ACHN (cell line): ENCODE results near the gene JAML.

Experiments used
- DNase-seq: peaks from one replicate; pipeline ENCODE4 v3.0.0-alpha.2; 2015
- in situ Hi-C: cut with HindIII; loops from 2 replicates; pipeline ENCODE4 v1.10.0; 2017; ENCODE audit warnings: low sequenced_read_pairs, low pct_ligation_motif_present, low pct_unique_long_range_greater_than_20kb

The JAML gene

DNA sequence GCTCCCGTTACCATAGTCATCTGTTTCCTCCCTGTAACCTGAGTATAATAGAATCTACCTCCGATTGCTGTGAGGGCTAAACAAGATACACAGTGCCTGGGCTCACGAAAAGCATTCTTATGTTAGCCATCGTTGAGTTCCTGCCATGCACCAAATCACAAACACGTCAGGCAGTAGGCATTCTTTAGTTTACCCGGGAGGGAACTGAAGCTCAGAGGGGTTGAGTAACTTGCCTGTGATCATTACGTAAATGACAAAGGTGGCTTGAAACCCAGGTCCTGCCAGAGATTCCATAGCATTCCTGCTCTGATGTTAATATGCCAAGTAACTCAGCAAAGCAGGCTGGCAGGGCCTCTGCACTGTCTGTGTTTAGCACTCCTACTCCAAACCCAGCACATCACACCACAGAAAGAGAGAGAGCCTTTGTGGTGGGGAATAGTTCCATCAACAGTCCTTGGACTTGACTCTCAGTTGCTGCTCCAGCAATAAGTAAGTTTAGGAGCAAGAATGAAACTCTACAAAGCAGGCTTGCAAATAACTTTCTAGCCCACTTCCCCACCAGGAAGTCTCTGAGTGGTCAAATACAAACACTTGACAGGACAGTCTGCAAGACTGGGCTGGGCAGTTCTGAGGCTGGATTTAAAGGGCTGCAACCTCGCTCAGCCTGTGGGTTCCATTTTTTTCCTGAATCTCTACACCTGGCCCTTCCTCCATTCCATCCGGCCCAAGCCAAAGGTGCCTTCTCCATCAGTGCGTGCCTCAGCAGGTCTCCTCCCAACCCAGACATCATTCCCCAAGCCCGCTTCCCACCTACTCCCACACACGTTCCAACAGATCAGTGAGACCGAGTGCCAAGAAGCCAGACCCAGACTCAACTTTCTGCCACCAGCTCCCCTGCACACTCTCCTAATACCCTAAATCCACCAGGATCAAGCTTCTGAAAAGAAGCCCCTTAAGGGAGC is 49.5 kb downstream of the JAML start:
- DNase-seq, result no peak
- in situ Hi-C loops, result no loop called here

DNA sequence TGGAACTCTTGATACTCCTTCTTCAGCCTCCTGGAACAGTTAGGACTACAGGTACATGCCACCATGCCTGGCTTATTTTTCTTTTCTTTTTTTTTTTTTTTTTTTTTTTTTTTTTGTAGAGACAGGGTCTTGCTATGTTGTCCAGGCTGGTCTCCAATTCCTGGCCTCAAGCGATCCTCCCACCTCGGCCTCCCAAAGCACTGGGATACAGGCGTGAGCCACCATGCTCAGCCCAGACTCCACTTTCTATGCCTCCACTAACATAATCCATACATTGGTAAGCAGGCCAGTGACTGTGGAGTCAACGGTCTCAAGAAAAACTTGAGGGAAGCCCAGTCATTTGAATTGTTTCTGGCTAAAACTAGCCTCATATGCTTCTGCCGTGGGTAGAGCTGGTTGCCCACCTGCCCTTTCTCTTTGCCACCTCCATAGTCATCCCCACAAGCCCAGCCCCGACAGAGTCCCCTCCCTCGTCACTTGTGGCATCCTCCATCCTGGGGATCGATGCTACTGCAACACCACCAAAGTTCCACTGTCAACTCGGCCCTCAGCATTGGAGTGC is 50.7 kb downstream of the JAML start:
- no peak for DNase-seq
- in situ Hi-C loops, result no loop called here

DNA sequence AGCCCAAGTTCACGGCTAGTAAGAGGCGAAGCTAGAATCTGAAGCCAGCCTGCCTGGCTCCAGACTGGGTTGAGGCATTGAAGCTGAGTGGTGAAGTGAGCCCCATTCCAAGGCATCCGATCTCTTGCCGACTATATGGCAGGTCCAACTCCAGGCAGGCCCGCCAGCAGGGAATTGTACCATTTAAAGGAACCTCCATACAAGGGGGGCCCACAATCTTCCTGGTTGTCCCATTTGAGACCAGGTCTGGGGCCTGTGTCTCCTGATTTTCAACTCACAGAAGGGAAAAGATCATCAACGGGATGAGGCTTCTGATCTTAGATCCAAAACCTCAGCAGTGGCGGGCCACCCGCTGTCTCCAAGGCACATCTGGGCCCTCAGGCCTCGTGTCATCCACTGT is 52.5 kb downstream of the JAML start:
- DNase-seq, result no peak
- in situ Hi-C loops, result no loop called here

DNA sequence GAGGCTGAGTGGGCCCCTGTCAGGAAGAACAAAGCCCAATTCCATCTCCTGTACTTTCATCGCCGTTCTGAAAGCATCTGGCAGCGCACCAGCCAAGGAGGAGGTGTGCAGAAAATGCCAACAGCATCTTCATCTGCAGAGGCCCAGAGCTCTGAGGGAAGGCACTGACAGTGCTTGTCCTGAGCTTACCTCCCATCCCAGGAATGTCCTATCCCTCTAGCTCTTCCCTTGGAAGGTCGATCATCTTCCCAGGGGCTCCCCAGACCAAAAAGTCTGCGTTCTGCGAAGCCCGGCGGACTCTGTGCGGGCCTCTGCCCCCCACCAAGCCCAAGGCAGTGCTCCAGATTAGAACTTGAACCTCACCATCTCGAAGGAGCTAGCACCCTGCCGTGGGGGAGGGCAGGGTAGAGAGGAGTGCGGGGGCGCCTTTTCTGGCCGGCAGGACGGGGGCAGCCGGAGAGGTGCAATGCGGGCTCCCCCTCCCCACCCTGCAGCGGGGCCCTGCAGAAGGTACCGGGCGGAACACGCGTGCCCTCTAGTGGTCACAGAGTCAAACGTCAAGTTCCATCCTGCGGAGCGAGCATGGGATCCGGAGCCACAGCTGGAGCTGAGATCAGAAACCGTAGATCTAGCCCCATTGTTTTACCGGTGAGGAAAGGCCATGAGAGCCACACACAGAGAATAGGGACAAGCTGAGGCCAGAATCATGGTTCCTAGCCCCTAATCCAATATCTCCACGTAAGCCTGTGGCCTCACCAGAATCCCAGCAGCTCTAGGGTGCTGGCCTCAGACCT is 53.3 kb downstream of the JAML start:
- DNase-seq, result peak; percentile 54
- in situ Hi-C loops, result no loop called here

DNA sequence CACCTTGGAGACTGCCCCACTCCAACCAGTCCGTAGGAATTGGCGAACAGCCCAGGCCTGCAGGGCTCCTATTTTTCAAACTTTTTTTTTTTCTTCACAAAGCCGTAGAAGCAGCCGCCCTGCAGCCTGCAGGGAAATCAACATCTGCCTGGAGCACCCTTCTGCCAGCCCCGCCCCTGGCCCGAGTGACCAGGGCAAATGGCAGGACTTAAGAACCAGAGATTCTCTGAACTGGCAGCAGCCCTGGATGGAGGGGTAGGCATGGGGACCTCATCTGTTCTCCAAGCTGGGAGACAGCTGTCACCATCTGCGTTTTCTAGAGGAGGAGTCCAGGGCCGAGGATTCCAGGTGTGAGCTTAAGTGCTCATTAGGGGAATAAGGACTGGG is 53.9 kb downstream of the JAML start:
- in situ Hi-C loops, result no loop called here
- DNase-seq, result no peak

DNA sequence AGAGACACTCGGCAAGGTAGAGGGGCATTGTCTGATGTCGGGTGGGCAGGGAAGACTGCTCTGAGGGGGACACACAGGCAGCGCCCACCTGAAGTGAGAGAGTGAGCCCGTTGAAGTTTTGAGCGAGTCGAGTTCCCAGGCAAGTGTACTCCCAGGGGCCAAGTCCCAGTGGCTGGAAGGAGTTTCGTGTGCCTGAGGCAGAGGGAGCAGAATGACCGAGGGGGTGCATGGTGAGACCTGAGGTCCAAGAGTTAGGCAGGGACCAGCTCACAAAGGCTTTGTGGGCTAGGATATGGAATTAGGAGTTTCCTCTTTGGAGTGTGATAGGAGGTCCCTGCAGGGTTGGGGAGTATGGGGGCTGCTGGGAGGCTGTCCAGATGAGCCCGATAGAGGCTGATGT is 54.6 kb downstream of the JAML start:
- in situ Hi-C loops, result no loop called here
- no peak for DNase-seq

DNA sequence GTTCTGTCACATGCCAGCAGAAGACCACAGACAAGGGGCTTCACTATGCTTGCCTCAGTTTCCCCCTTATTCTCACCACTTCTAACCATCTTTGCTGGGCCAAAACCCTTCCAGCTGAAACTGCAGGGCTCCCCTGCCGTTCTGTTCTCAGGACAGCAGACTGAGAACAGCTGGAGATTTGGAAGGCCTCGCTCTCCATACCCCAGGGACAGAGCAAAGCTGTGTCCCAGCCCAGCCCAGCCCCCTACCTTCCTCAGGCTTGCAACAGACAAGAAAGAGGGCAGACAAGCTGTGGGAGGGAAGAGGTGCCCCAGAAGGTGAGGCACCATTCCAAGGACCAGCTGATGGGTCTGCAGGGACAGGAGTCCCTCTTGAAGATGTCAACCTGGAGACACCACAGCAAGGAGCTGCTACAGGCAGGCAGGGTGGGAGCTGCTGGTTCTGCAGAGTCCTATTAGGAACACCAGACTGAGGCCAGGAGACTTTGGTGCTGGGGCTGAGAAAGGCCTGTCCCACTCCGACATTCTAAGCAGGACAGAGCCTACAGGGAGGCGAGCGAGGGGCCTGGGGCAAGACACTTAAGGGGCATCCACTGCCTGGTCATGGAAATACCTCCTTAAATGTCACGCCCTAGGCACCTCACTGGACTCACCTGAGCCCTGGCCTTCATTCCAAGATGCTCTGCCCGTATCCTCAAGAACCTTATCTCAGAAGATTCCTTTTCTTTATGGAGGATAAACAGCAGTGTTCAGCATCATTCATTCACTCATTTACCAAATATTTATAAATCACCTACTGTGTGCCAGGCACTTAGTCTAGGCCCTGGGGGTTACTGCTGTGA is 55.3 kb downstream of the JAML start:
- in situ Hi-C loops, result no loop called here
- DNase-seq, result no peak

DNA sequence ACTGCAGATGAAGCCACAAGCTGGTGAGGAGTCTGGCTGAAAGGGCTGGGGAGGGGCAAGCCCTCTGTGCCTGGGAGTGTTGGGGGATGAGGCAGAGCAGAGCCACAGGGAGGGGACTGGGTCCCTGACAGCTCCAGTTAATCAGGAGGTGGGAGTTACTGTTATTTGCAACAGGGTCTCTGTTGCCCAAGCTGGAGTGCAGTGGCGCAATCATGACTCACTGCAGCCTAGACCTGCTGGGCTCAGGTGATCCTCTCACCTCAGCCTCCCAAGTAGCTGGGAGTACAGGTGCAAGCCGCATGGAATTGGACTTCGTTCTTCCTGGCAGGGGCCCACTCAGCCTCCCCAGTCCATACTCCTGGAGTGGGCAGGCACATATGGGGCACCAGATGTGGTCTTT is 56.1 kb downstream of the JAML start:
- in situ Hi-C loops, result no loop called here
- no peak for DNase-seq

DNA sequence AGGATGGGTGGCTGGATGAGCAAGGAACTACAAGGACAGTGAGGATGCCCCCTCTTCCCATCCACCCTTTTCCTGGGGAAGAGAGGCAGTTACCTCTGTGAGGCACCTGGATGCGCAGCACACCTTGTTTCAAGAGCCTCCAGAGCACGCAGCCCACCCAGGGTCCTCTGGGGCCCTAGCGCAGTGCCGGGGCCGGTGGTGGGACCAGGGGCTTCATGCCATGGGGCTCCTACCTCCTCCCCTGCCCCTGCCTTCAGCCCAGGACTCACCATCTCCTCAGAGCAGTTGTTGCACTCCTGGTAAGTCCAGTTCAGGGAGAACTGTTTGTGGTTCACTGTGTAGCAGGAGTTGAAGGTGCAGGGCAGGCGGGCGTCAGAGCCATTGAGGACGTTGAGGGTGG is 56.5 kb downstream of the JAML start:
- no peak for DNase-seq
- in situ Hi-C loops, result no loop called here

DNA sequence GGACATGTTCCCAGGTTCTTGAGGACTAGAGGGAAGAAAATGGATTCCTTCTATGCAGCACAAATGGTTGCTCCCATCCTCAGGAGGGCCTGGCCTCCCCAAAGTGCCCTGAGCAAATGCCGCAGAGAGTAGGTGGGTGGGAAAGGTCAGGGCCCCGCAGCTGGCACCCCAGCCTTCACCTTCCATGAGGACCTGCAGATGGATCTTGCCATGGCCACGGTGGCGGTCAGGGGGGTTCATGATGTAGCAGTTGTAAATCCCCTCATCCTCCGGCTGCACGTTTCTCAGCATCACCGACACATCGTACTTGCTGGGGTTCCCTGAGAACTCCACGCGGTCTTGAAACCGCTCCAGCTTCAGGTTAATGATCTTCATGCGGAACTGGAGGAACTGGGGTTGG is 56.9 kb downstream of the JAML start:
- DNase-seq, result no peak
- in situ Hi-C loops, result no loop called here

DNA sequence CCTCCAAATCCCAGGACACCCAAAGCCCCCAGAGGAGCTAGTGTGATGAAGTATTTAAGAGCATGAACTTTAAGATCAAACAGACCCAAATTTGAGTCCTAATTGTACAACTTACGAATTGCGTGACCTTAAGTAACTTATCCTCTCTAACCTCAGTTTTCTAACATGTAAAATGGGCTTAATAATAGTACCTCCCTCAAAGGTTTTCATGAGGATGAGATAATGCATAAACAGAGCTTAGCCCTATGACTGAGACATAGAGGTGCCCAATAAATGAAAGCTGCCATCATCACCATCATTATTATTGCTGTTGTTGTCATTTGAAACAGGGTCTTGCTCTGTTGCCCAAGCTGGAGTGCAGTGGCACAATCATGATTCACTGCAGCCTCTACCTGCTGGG is 57.6 kb downstream of the JAML start:
- in situ Hi-C loops, result no loop called here

DNA sequence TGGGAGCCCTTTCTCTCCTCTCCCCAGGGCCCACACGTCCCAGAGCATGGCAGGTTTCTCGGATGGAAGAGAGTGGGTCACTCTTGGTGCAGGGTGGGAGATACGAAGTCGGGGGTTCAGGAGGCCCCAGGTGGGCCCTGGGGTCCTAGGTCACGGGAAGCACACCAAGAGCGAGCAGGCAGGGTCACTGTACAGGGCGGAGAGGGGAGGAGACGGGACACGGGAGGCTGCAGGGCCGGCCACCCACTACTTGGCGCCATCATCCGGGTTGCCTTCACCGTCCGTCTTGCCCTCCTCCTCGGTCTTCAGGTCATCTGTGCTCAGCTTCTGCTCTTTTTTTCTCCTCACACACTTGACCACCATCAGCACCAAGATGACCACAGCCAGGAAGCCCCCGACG is 58.2 kb downstream of the JAML start:
- no peak for DNase-seq
- in situ Hi-C loops, result no loop called here

More for the DNA sequence above, 57.6 kb downstream of the JAML start:
- no peak for DNase-seq

DNA sequence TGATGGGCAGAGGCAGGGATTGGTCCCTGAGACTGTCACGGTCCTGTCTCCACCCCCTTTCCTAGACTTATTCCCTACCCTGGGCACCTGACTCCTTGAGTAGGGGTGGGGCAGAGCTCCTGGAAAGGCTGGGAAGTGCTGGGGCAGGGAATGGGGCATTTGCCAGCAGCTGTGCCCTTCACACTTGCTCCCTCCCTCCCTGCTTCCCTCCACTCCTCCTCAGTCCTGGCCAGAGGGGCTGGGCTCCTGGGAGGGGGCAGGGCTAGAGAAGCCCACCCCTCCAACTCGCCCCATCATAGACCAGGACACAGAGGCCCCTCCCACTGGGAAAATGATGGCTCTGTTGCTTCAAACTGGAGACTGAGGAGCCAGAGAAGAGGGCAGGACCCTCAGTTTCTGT is 59.9 kb downstream of the JAML start:
- in situ Hi-C loops, result no loop called here

DNA sequence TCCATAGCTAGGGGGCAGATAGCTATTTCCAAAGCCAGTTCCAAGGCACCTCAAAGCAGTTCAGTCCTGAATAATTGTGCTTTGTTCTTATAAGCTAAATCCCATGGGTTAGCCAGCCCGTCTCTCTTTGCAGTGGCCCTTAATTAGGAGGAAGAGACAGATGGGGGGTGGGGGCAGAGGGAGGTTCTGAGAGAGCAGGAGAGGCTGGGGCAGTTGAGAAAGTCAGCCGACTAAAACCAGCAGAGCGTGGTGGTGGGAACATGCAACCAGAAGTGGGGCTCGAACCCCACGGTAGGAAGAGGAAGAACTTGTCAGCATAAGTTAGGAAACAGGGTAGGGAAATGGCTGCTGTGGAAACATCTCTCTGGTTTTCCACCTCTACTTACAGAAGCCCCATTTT is 61.3 kb downstream of the JAML start:
- no peak for DNase-seq
- in situ Hi-C loops, result no loop called here

More for the DNA sequence above, 59.9 kb downstream of the JAML start:
- DNase-seq, result no peak

DNA sequence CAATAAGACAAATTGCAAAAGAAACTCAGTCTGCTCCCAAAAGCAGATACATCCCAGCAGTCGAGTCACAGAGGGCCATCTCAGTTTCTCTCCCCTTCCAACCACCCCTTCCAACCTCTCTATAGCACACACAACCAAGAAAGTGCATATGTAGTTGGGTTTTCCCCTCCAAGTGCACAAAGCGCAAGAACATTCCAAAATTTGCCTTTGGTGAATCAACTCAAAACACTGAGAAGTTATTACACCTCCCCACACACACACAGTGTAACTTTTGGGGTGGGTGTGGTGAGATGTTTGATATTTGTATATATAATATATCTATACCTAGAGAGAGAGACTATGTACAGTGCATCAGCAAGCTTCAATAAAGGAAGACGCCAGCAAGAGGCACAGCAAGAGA is 62.0 kb downstream of the JAML start:
- in situ Hi-C loops, result no loop called here

DNA sequence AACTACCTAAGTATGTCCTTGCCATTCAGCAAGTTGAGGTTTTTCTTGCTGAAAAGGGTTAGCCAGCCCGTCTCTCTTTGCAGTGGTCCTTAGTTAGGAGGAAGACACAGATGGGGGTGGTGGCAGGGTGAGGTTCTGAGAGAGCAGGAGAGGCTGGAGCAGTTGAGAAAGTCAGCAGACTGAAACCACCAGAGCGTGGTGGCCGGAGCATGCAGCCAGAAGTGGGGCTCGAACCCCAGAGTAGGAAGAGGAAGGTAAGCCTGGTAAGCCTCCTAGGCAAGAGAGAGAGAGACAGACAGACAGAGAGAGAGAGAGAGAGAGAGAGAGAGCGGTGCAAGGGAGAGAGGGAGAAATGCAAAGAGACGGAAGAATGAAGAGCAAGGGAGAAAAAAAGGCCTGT is 63.0 kb downstream of the JAML start:
- in situ Hi-C loops, result no loop called here
- DNase-seq, result no peak

More for the DNA sequence above, 62.0 kb downstream of the JAML start:
- no peak for DNase-seq

DNA sequence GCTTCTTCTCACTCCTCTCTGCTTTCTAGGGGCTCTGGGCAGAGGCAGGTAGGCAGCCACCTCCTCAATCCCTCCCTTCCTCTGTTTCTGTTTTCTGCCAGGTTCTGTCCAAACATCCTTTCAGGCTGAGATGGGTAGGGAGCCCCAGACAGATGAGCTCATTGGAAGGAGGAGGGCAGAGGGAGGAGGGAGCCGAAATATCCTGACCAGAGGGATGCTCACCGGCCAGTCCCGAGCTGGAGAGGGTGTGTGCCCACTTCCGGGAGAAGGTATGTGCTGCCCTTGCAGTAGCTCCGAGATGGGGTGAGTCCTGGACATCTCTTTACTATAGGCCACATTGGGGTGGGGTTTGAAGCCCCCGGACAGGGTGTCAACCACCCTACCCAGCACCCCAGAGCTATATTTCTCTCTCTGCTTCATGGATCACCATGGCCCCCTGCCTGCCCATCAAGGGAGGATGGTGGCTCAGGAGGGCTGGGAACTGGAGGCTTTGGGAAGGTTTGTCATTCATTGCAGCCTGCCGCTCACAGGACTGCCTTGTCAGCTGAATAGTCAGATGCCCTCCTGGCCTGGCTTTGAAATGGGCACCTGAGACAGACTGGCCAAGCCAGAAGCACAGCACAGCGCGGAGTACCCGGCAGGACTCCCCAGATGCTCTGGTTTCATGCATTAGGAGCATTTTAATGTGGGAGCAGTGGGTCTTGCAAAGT is 67.5 kb downstream of the JAML start:
- DNase-seq, result no peak
- in situ Hi-C loops, result no loop called here

DNA sequence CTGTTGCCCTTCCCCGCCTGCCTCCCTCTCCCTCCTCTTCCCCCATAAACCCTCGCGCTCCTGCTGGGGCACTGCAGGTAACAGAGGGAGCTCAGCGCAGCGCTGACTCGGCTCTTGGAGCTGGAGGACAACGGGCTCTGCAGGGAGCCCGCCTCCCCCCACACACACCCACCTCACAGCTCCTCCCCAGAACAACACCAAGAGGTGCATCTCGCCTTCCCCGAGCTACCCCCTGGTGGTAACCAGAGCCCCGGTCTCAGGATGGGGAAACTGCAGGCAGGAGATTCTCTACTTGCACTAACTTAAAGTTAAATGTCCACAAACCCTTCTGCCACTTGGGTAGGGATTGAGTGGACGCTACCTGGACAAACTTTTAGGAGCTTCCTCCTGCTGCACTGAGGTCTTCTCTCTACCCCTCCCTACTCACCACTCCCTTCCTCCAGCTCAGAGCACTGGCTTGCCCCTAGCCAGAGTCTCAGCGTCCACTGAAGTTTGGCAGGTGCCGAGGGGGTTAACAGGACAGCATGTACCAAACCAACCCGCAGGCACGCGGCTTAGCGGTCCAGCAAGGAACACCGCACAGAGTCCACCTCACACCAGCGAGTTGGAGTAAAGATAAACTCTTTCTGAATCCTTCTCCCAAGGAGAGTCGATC is 68.2 kb downstream of the JAML start:
- DNase-seq, result no peak
- in situ Hi-C loops, result no loop called here
